ENCODE data around the gene TMEM273.

- TF ChIP-seq NFYB (CRISPR knock-in tag; conservative IDR thresholded peaks at IDR 0.05; ENCODE audit: low read depth), result no peak
- TF ChIP-seq, protein P1, sequence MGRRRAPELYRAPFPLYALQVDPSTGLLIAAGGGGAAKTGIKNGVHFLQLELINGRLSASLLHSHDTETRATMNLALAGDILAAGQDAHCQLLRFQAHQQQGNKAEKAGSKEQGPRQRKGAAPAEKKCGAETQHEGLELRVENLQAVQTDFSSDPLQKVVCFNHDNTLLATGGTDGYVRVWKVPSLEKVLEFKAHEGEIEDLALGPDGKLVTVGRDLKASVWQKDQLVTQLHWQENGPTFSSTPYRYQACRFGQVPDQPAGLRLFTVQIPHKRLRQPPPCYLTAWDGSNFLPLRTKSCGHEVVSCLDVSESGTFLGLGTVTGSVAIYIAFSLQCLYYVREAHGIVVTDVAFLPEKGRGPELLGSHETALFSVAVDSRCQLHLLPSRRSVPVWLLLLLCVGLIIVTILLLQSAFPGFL (CRISPR knock-in tag; IDR thresholded peaks at IDR 0.05; ENCODE audit: borderline replicate concordance), result no peak
Observed at GRCh38 chr10:49162063-49162462, 26.1 kb downstream of the TMEM273 start.
